NCI-H526 treated with DMSO at 0.1 percent for 48 hours (cell line): ENCODE measurements around the gene RYR2.

Experiments used
- DNase-seq: peaks from one replicate; lab custom pipeline; 2025; lab: John Stamatoyannopoulos, UW

RYR2 gene

DNA sequence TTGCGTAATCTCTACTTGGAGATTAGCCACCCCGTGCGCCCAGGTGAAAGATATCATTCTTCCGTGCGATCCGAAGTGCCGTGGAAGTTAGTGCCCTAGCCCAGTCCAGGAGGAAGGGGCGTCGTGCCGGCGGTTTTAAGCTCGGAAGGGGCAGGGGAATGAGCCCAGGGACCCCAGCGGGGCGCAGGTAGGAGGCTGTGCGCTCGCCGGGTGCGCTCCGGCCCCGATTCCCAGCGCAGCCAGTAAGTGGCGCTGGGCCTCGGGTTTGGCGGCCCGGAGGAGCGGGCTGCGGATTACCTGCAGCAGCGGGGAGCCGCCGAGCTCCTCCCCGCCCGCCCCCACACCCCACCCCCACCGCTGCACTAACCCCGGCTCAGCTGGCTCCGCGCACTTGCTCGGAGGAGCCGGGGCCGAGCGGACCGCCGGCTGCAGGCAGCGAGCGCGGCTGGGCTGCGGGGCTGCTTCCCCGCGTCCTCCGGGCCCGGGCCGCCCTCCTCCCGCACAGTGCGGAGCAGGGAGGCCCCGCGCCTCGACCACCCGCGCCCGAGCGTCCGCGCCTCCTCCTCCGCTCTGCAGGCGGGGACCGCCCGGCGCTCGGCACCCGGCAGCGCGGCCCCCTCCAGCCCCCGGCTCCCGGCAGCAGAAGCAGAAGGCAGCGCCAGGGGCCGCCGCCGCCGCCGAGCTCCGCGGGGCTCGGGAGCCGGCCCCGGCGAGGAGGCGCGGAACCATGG lies at the start of gene RYR2:
Gene RYR2, plus strand, starts transcription at position 390 of the 731 bp plus-strand sequence. Its CDS starts 338 bp downstream, at position 728.
- DNase-seq, result no peak

- no peak for DNase-seq
Measured at GRCh38 chr1:236992449-236992848, 49.5 kb upstream of the RYR2 start.

DNA sequence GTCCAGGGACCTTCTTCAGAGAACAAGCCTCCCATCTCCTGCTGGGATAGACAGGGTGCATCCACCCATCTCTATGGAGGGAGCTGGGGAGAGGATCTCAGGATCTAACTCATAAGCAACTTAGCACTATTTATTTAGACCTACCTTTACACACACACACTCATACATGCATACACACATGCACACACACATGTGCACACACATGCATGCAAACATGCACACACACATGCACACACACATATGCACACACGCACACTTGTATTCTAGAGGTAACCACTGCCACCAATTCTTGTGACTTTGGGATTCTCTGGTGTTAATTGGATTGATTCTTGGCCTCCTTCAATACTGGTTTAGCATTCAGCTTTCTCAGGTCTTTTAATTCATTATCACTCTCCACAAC lies 47.5 kb upstream of the RYR2 start:
- DNase-seq, result no peak

DNA sequence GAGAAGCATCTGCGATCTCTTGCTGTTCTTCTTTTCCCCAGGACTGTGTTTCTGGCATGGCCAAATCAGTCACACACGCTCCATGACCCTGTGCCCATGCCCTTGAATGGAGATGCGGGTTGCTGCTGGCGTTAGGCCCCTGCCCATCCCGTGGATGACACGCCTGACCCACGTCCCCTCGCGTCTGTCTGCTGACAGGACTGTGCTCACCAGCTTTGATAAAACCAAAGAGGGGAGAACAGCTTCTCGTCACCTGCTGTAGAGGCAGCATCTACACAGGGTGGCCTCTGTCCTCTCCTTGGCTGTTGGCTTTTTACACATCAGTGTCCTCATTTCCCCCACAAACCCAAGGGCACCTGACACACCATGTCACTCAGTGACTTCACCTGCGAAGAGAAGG lies 44.6 kb upstream of the RYR2 start:
- DNase-seq, result no peak

- no peak for DNase-seq
Measured at GRCh38 chr1:236997882-236998281, 44.1 kb upstream of the RYR2 start.

GRCh38 chr1:236998546-236998945 lies 43.4 kb upstream of the RYR2 start:
- no peak for DNase-seq

DNA sequence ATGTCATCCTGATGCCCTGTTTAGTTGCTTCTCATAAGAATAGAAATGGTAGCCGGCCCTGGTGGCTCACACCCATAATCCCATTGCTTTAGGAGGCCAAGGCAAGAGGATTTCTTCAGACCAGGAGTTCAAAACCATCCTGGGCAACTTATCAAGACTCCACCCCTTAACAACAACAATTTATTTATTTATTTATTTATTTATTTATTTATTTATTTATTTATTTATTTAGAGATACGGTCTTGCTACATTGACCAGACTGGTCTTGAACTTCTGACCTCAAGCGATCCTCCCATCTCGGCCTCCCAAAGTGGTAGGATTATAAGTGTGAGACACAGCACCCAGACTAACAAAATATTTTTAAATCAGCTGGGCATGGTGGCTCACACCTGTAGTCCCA lies 41.8 kb upstream of the RYR2 start:
- DNase-seq, result no peak

GRCh38 chr1:237003516-237003915 lies 38.5 kb upstream of the RYR2 start:
- no peak for DNase-seq

- no peak for DNase-seq
Measured at GRCh38 chr1:237004116-237004515, 37.9 kb upstream of the RYR2 start, which contains the start of gene MT1HL1. TSS of gene MT1HL1 (minus strand) at chr1:237004441. CDS start at chr1:237004372, 69 bp downstream.

GRCh38 chr1:237005674-237006073 lies 36.3 kb upstream of the RYR2 start:
- no peak for DNase-seq

DNA sequence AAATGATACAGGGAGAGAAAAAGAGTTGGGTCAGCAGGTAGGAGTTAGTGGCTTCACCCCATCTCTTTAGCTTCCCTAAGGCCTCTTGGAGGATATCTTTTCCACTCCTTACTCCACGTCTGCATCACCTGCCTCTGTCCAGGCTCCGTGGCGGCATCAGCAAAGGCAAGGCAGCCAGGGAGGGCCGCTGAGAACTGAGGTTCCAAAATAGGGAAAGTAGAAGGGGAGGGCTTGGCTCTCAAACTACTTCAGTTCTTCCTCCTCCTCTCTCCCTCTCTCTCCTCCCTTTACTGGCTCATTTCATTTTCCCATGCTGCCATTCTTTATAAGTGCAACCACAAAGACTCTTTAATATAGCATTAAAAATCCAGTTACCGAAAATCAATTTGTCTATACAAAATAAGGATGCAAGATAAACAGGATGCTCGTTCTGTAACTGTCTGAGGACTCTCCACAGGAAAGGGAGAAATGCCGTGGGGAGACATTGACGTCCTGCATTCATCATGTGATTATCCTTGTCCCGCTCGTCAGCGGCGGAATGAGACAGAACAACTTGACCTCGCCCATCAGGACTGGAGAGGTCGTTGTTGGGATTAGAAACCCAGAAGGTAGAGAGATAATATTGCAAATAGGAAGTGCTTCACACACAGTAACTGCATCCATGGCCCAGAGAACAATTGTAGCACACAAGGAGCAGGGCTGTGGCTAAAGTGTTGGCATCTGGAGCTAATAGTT lies 34.7 kb upstream of the RYR2 start:
- DNase-seq, result no peak

DNA sequence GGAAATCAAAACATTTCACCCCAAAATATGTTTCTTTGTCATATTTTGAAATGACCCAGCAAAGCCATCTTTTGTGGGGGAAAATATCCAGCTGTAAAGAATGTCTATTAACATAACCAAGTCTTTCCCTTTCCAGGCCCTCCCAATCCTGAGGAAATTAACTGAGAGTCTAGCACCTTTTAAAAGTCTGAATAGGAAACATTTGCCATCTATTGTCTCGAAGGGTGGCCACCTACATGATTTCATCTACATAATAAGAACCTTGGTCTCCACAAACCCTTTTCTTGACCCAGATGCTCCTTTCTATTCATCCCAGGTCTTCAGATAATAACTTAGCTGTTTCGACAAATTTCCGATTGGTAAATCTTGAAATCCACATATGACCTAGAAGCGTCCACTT lies 32.4 kb upstream of the RYR2 start:
- DNase-seq, result no peak

- DNase-seq, result no peak
Measured at GRCh38 chr1:237011432-237011831, 30.6 kb upstream of the RYR2 start.

DNA sequence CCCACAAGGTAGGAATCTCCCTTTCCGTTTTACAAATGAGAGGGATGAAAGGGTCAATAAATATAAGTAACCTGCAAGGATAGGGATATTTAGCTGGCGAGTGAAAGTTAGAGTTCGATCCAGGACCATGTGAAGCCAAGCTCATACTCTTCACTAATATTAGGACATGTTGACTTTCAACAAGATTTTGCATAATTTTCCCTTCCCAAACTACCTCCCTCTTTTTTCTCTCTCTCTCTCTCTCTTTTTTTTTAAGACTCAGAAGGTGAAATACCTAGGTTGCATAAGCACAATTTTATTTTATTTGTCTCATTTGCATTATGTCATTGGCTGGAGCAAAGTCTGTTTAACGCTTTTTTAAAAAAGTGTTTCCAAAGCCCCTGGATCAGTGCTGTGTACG lies 29.6 kb upstream of the RYR2 start:
- no peak for DNase-seq

DNA sequence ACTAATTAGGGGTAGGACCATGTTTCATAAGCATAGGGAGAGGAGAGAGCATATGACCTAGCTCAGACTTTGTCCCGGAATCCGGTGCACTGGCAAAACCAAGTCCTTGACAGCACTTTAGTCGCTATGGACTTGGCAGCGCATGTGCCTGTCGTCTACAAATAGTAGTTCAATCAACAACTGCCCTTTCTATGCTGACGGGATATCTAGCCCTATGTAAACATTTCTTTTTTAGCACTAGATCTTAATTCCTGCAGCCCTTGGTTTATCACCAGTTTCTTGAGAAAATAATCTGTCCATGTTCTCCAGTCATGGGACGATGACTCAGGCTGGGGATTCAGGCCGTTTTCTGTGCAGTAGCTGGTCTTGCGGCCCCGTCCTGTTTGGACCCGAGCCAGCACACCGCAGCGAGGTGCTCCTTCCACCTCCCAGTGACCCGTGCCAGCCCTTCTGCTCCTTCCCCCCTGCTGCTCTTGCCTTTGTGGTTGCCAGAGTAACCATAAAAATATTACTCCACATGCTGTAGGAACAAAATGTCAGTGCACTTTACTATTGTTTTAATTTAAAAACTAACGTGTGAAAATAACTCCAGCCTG lies 29.1 kb upstream of the RYR2 start:
- no peak for DNase-seq

- DNase-seq, result no peak
Measured at GRCh38 chr1:237013608-237014007, 28.4 kb upstream of the RYR2 start.

- DNase-seq, result no peak
Measured at GRCh38 chr1:237016626-237017025, 25.4 kb upstream of the RYR2 start.

- no peak for DNase-seq
Measured at GRCh38 chr1:237018896-237019295, 23.1 kb upstream of the RYR2 start.

- no peak for DNase-seq
Measured at GRCh38 chr1:237025358-237026074, 16.5 kb upstream of the RYR2 start.

- DNase-seq, result no peak
Measured at GRCh38 chr1:237029240-237029639, 12.7 kb upstream of the RYR2 start.

DNA sequence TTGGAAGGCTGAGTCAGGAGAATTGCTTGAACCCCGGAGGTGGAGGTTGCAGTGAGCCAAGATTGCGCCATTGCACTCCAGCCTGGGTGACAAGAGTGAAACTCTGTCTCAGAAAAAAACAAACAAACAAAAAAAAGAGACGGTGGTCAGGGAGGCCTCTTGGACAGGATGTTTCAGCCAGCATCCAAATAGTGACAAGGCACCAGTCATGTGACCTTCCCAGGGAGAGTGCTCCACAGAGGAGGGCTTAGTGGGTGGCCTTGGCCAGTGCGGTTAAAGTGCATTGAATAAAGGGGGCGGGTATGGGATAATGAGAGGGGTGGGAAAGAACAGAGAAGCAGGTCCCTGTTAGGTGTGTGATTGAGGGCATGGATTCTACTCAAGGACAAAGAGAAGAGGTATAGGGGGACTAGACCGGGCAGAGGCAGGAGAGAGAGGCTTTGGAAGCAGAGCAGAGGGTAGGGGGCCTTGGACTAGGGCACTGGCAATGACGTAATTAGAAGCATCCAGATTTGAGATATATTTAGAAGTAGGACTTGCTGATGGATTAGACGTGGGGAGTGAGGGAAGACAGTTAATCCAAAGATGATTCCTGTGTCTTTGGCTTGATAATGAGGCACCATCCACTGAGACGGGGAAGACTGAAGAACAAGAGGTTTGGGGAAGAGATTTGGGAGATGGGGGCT lies 12.0 kb upstream of the RYR2 start:
- DNase-seq, result no peak

DNA sequence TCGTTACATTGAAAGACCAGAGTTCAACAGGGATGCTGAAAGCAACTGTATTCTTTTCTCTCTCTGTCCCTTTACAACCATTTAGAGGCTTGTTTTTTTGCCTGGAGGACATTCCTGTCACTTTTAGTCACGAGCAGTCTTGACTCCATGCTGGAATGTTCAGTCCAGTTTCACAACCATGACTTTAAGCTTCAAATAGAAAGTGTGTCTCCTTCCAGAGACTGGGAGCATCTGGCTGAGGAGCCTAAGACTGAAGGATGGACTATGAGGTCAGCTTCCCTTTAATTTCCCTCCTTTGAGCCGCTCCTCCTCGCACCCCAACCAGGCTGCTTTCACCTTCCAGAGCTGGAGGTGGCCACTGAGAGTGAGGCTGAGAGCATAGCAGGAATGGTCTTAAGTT lies 10.5 kb upstream of the RYR2 start:
- DNase-seq, result no peak
